Large intestine (tissue), 3 donors: ENCODE results near the gene ROR2. TPM values are rescaled to one million over a fixed set of nuclear protein-coding genes. Genes with fewer than 3 reads are reported as not detected.

Source experiments
- DNase-seq, 2 donors: peaks; one replicate each; pipeline versions ENCODE4 v3.0.0 to v3.0.0-alpha.2; 2013
- H3K27ac ChIP-seq: one replicate; pipeline ENCODE4 v1.5.1; 2013; ENCODE audit warnings: low read length
- H3K27me3 ChIP-seq: 2 replicates; pipeline ENCODE4 v1.6.1; 2013; ENCODE audit warnings: low read length; ENCODE audit not compliant: control insufficient read depth, insufficient read depth
- H3K36me3 ChIP-seq: 2 replicates; pipeline ENCODE4 v1.6.1; 2013; ENCODE audit warnings: low read length; ENCODE audit not compliant: control insufficient read depth, insufficient read depth
- H3K4me1 ChIP-seq: one replicate; pipeline ENCODE4 v1.6.1; 2013; ENCODE audit warnings: low read length; ENCODE audit not compliant: control insufficient read depth, insufficient read depth
- H3K4me3 ChIP-seq: one replicate; pipeline ENCODE4 v1.5.1; 2013; ENCODE audit warnings: low read length
- H3K9me3 ChIP-seq: one replicate; pipeline ENCODE4 v1.6.1; 2013; ENCODE audit warnings: mild to moderate bottlenecking, low read depth, low read length, moderate library complexity; ENCODE audit not compliant: control insufficient read depth
- WGBS: methylation state at CpG from one replicate; pipeline ENCODE4 v1.1.5; 2013; ENCODE audit warnings: low lambda C conversion rate; ENCODE audit not compliant: insufficient coverage; 5-methylcytosine and 5-hydroxymethylcytosine counted together
- polyA plus RNA-seq: library from polyadenylated mRNA; unstranded; fragments of 120-200 nt; gene quantifications from one replicate; pipeline ENCODE4 v1.2.1, GENCODE V29; 2013

Gene ROR2
- polyA plus RNA-seq, 1 donor: 17.5 TPM

- no peak for DNase-seq
- no peak overlapping the region for H3K27ac ChIP-seq
- H3K27me3 ChIP-seq: no peaks in the 10 kb centered on the region
- H3K9me3 ChIP-seq: no peaks in the 10 kb centered on the region
- peaks cover 21% of the 10 kb centered on the region for H3K4me1 ChIP-seq
- no CpG with 5 or more reads among the region's 9 CpGs for WGBS
- no peak overlapping the region for H3K4me3 ChIP-seq
- no peaks in the 10 kb centered on the region for H3K36me3 ChIP-seq
Measured at GRCh38 chr9:91842358-91843049, 107.5 kb downstream of the ROR2 start.

GRCh38 chr9:91841591-91841990 is 108.4 kb downstream of the ROR2 start:
- WGBS: no CpG with 5 or more reads among the region's 5 CpGs
- H3K4me3 ChIP-seq: no peak overlapping the region
- H3K4me1 ChIP-seq: peaks cover 21% of the 10 kb centered on the region
- H3K36me3 ChIP-seq: no peaks in the 10 kb centered on the region
- no peaks in the 10 kb centered on the region for H3K27me3 ChIP-seq
- no peaks in the 10 kb centered on the region for H3K9me3 ChIP-seq
- no peak for DNase-seq
- no peak overlapping the region for H3K27ac ChIP-seq

- Histone ChIP-seq H3K27ac (no peak overlapping the region), H3K27me3 (no peaks in the 10 kb centered on the region), H3K4me3 (no peak overlapping the region), H3K9me3 (no peaks in the 10 kb centered on the region), H3K36me3 (no peaks in the 10 kb centered on the region), H3K4me1 (peaks cover 21% of the 10 kb centered on the region)
- no peak for DNase-seq
- WGBS: 100% methylated on average over 1 of the region's 6 CpGs
Measured at GRCh38 chr9:91840882-91841281, 109.1 kb downstream of the ROR2 start.

GRCh38 chr9:91840469-91840868 is 109.6 kb downstream of the ROR2 start:
- Histone ChIP-seq H3K27me3 (no peaks in the 10 kb centered on the region), H3K4me3 (no peak overlapping the region), H3K9me3 (no peaks in the 10 kb centered on the region), H3K4me1 (peaks cover 23% of the 10 kb centered on the region), H3K36me3 (no peaks in the 10 kb centered on the region), H3K27ac (no peak overlapping the region)
- DNase-seq: no peak
- no CpG with 5 or more reads among the region's 8 CpGs for WGBS

GRCh38 chr9:91839926-91840465 is 110.0 kb downstream of the ROR2 start:
- no peak overlapping the region for H3K27ac ChIP-seq

GRCh38 chr9:91837981-91838731 is 111.9 kb downstream of the ROR2 start:
- peak; percentile 40 to 64 for DNase-seq
- no peaks in the 10 kb centered on the region for H3K36me3 ChIP-seq
- no CpG with 5 or more reads among the region's 21 CpGs for WGBS
- no peaks in the 10 kb centered on the region for H3K27me3 ChIP-seq
- no peaks in the 10 kb centered on the region for H3K9me3 ChIP-seq
- no peak overlapping the region for H3K4me3 ChIP-seq
- H3K4me1 ChIP-seq: peaks cover 22% of the 10 kb centered on the region
- H3K27ac ChIP-seq: no peak overlapping the region

More at GRCh38 chr9:91839926-91840465, 110.0 kb downstream of the ROR2 start:
- H3K36me3 ChIP-seq: no peaks in the 10 kb centered on the region
- WGBS: no CpG with 5 or more reads among the region's 14 CpGs
- H3K4me1 ChIP-seq: peaks cover 25% of the 10 kb centered on the region
- H3K4me3 ChIP-seq: no peak overlapping the region
- H3K9me3 ChIP-seq: no peaks in the 10 kb centered on the region
- no peaks in the 10 kb centered on the region for H3K27me3 ChIP-seq
- no peak for DNase-seq

- Histone ChIP-seq H3K4me3 (no peak overlapping the region), H3K4me1 (peaks cover 20% of the 10 kb centered on the region), H3K27ac (no peak overlapping the region), H3K9me3 (no peaks in the 10 kb centered on the region), H3K36me3 (no peaks in the 10 kb centered on the region), H3K27me3 (no peaks in the 10 kb centered on the region)
- DNase-seq: no peak
- no CpG with 5 or more reads among the region's 7 CpGs for WGBS
Measured at GRCh38 chr9:91836515-91836914, 113.5 kb downstream of the ROR2 start.

- Histone ChIP-seq H3K36me3 (no peaks in the 10 kb centered on the region), H3K27ac (no peak overlapping the region), H3K4me1 (peaks cover 20% of the 10 kb centered on the region), H3K9me3 (no peaks in the 10 kb centered on the region), H3K27me3 (no peaks in the 10 kb centered on the region), H3K4me3 (no peak overlapping the region)
- 100% methylated on average over 4 of the region's 7 CpGs for whole genome bisulfite sequencing
- DNase-seq: no peak
Measured at GRCh38 chr9:91835632-91836031, 114.4 kb downstream of the ROR2 start.

- no peak overlapping the region for H3K27ac ChIP-seq
- H3K4me3 ChIP-seq: no peak overlapping the region
- no CpG with 5 or more reads among the region's 5 CpGs for WGBS
- peaks cover 20% of the 10 kb centered on the region for H3K4me1 ChIP-seq
- no peaks in the 10 kb centered on the region for H3K9me3 ChIP-seq
- H3K36me3 ChIP-seq: no peaks in the 10 kb centered on the region
- no peaks in the 10 kb centered on the region for H3K27me3 ChIP-seq
- DNase-seq: no peak
Measured at GRCh38 chr9:91835216-91835615, 114.8 kb downstream of the ROR2 start.

- H3K27me3 ChIP-seq: no peaks in the 10 kb centered on the region
- no peaks in the 10 kb centered on the region for H3K9me3 ChIP-seq
- WGBS: no CpG with 5 or more reads among the region's 3 CpGs
- H3K4me3 ChIP-seq: no peak overlapping the region
- peaks cover 20% of the 10 kb centered on the region for H3K4me1 ChIP-seq
- no peaks in the 10 kb centered on the region for H3K36me3 ChIP-seq
- DNase-seq: no peak
- no peak overlapping the region for H3K27ac ChIP-seq
Measured at GRCh38 chr9:91834740-91835139, 115.3 kb downstream of the ROR2 start.
